ENCODE results near the gene MYO1F.
"Not testable (repeated sequence)": the region's sequence is repeated elsewhere in the genome, so short reads cannot be mapped to it uniquely, and the experiment has no call there.

Gene MYO1F

DNA sequence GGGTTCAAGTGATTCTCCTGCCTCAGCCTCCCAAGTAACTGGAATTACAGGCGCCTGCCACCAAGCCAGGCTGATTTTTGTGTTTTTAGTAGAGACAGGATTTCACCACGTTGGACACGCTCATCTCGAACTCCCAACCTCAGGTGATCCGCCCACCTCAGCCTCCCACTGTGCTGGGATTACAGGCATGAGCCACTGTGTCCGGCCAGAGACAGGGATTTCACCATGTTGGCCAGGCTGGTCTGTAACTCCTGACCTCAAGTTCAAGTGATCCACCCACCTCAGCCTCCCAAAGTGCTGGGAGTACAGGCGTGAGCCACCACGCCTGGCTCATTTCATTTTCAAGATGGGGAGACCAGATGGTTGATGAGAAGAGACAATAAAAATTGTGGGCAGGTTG is 12.4 kb downstream of the MYO1F start:
- not testable (repeated sequence) for H3K27ac Mint-ChIP-seq; DNase-seq; H3K9me3 Mint-ChIP-seq; H3K27me3 Mint-ChIP-seq; ATAC-seq; H3K4me3 Mint-ChIP-seq; H3K36me3 Mint-ChIP-seq (ENCODE audit: low read depth)
- H3K4me1 Mint-ChIP-seq = peaks cover 36% of the 10 kb centered on the region

DNA sequence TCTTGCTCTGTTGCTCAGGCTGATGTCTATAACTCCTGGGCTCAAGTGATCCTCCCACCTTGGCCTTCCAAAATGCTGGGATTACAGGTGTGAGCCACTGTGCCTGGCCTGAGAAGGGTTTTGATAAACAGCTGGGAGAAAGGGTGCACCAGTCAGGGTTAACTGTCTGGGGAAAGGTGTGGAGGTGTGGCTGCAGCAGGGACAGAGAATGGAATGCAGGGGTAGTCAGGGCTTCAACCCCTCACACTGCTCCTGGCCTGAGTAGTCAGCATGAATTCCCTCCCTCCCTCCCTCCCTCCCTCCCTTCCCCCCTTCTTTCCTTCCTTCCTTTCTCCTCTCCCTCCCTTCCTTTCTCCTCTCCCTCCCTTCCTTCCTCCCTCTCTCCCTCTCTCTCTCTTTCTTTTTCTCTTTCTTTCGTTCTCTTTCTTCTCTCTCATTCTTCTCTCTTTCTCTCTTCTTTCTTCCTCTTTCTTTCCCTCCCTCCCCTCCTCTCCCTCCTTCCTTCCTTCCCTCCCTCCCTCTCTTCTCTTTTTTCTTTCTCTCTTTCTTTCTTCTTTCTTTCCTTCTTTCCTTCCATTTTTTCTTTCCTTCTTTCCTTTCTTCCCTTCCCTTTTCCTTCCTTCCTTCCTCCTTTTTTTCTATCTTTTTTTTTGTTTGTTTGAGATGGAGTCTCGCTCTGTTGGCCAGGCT is 16.0 kb downstream of the MYO1F start:
- DNase-seq = no peak
- Mint-ChIP-seq H3K4me1 (peaks cover 24% of the 10 kb centered on the region), H3K36me3 (ENCODE audit: low read depth) (no peaks in the 10 kb centered on the region), H3K9me3 (no peaks in the 10 kb centered on the region), H3K4me3 (no peak overlapping the region), H3K27ac (no peak overlapping the region), H3K27me3 (no peaks in the 10 kb centered on the region)
- ATAC-seq = no peak

GRCh38 chr19:8558325-8558724 is 18.9 kb downstream of the MYO1F start:
- H3K27me3 Mint-ChIP-seq = no peaks in the 10 kb centered on the region
- DNase-seq = no peak
- peaks cover 14% of the 10 kb centered on the region for H3K4me1 Mint-ChIP-seq
- H3K36me3 Mint-ChIP-seq (ENCODE audit: low read depth) = no peaks in the 10 kb centered on the region
- H3K27ac Mint-ChIP-seq = no peak overlapping the region
- no peaks in the 10 kb centered on the region for H3K9me3 Mint-ChIP-seq
- ATAC-seq = no peak
- H3K4me3 Mint-ChIP-seq = no peak overlapping the region

DNA sequence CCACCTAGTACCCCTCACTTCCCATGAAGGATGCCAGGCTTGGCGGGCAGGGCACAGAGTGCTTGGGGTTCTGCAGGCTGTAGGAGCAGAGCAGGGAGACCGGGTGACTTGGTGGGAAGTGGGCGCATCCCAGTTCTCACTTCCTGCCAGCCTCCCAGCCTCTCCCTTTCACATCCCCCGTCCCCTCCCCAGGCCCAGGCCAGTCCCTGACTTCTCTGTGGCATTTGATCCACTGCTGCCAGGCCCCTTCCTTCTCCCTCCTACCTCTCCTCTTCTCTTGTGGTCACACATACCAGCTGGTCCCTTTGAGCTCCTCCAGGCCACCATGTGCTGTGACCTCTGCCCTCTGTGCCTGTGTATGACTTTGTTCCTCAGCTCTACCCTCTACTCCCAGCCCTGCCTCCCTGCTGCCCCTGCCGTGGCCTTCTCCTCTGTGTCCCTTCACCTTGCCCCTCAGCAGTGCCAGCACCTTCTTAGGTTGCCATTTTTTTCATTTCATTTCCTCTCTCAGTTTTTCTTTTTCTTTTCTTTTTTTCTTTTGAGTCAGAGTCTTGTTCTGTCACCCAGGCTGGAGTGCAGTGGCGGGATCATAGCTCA is 19.5 kb downstream of the MYO1F start:
- no peaks in the 10 kb centered on the region for H3K27me3 Mint-ChIP-seq
- DNase-seq (no peak), ATAC-seq (no peak)
- no peaks in the 10 kb centered on the region for H3K9me3 Mint-ChIP-seq
- H3K4me1 Mint-ChIP-seq = peaks cover 12% of the 10 kb centered on the region
- no peak overlapping the region for H3K4me3 Mint-ChIP-seq
- peak overlapping the region; percentile 66 for H3K27ac Mint-ChIP-seq
- peaks cover 4% of the 10 kb centered on the region for H3K36me3 Mint-ChIP-seq (ENCODE audit: low read depth)

GRCh38 chr19:8553729-8554128 is 23.5 kb downstream of the MYO1F start:
- not testable (repeated sequence) for ATAC-seq; H3K9me3 Mint-ChIP-seq; H3K4me3 Mint-ChIP-seq; DNase-seq; H3K27ac Mint-ChIP-seq; H3K27me3 Mint-ChIP-seq; H3K36me3 Mint-ChIP-seq (ENCODE audit: low read depth)
- peaks cover 12% of the 10 kb centered on the region for H3K4me1 Mint-ChIP-seq

- peak; percentile 52 for ATAC-seq
- Mint-ChIP-seq H3K4me1 (peaks cover 4% of the 10 kb centered on the region), H3K9me3 (no peaks in the 10 kb centered on the region), H3K27me3 (no peaks in the 10 kb centered on the region), H3K27ac (no peak overlapping the region), H3K36me3 (ENCODE audit: low read depth) (peaks cover 7% of the 10 kb centered on the region), H3K4me3 (no peak overlapping the region)
- DNase-seq = no peak
Observed at GRCh38 chr19:8552810-8553209, 24.4 kb downstream of the MYO1F start.

DNA sequence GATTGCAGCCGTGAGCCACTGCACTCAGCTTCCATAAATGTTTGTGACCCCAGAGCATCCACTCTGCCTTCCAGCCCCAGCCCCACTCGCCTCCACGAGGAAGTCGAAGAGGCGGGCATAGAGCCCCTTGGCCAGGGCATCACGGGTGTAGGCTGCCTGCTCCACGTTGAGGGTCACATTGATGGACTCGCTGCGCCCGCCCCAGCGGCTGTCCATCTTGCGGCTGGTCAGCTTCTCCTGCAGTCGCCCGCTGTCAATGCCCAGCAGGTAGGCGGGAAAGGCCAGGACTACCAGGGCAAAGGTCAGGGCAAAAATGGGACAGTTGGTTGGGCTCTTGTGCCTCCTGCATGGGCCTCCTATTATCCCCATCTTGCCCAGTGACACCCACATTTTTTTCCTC is 27.2 kb downstream of the MYO1F start:
- Mint-ChIP-seq H3K36me3 (ENCODE audit: low read depth) (peaks cover 7% of the 10 kb centered on the region), H3K4me1 (no peaks in the 10 kb centered on the region), H3K9me3 (no peaks in the 10 kb centered on the region), H3K27me3 (no peaks in the 10 kb centered on the region), H3K27ac (no peak overlapping the region), H3K4me3 (no peak overlapping the region)
- DNase-seq = no peak
- ATAC-seq = no peak

DNA sequence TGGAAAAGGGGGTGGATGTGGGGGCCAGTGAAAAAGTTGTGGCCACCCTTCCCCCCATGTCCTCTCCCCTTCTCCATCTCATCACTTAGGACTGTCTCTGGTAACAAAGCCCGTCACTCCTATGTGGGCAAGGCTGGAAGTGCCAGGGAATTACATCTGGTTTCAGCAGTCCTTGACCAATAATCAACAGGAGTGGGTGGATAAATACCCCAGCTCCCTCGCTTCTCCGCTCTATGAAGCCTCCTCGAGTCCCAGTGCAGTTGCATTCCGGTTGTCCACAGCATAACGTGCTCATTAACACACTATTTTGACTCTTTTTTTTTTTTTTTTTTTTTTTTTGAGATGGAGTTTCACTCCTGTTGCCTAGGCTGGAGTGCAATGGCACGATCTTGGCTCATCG is 31.5 kb downstream of the MYO1F start:
- Mint-ChIP-seq H3K4me3 (no peak overlapping the region), H3K27me3 (no peaks in the 10 kb centered on the region), H3K9me3 (no peaks in the 10 kb centered on the region), H3K27ac (no peak overlapping the region), H3K36me3 (ENCODE audit: low read depth) (no peaks in the 10 kb centered on the region), H3K4me1 (no peaks in the 10 kb centered on the region)
- DNase-seq (no peak), ATAC-seq (no peak)

DNA sequence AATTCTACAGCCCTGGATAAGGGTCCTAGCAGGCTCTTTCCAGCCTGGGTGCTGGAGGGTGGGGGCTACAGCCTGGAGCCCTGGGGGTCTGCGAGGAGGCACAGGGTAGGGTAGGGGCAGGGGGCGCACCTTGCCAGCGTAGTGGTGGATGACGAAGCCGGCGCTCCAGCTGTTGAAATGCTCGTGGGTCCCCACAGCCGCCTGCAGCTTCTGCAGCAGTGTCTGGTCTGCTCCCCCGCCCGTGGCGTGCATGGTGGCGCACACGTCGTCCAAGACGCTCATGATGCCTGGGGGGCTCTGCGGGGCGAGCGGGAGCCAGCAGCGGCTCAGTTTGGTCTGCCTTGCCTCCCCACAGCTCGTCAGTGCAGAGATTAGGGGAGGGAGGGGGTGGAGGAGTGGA is 33.1 kb downstream of the MYO1F start:
- ATAC-seq = no peak
- no peak for DNase-seq
- no peak overlapping the region for H3K4me3 Mint-ChIP-seq
- H3K27ac Mint-ChIP-seq = no peak overlapping the region
- H3K4me1 Mint-ChIP-seq = no peaks in the 10 kb centered on the region
- H3K36me3 Mint-ChIP-seq (ENCODE audit: low read depth) = no peaks in the 10 kb centered on the region
- no peaks in the 10 kb centered on the region for H3K9me3 Mint-ChIP-seq
- H3K27me3 Mint-ChIP-seq = no peaks in the 10 kb centered on the region

- ATAC-seq (no peak), DNase-seq (no peak)
- H3K36me3 Mint-ChIP-seq (ENCODE audit: low read depth) = no peaks in the 10 kb centered on the region
- no peak overlapping the region for H3K27ac Mint-ChIP-seq
- no peaks in the 10 kb centered on the region for H3K4me1 Mint-ChIP-seq
- no peaks in the 10 kb centered on the region for H3K9me3 Mint-ChIP-seq
- no peak overlapping the region for H3K4me3 Mint-ChIP-seq
- H3K27me3 Mint-ChIP-seq = no peaks in the 10 kb centered on the region
Observed at GRCh38 chr19:8539621-8540149, 37.6 kb downstream of the MYO1F start.

DNA sequence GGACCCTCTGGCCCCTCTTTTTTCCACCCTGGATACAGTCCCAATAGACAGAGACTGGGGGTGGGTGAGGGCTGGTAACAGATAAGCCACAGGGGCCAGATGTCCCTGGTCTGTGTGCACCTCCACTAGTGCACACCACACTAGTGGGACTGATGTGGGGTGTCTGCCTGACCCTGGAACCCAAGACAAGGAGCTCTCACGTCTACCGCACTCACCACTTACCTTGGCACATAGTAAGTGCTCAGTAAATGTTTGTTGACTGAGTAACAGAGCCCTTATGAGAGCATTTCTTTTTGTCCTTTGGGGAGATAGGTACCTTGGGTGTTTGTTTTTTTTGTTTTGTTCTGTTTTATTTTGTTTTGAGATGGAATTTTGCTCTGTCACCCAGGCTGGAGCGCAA is 40.1 kb downstream of the MYO1F start:
- no peak for ATAC-seq
- Mint-ChIP-seq H3K4me3 (no peak overlapping the region), H3K4me1 (no peaks in the 10 kb centered on the region), H3K27me3 (no peaks in the 10 kb centered on the region), H3K27ac (no peak overlapping the region), H3K9me3 (no peaks in the 10 kb centered on the region), H3K36me3 (ENCODE audit: low read depth) (no peaks in the 10 kb centered on the region)
- DNase-seq = no peak

- H3K36me3 Mint-ChIP-seq (ENCODE audit: low read depth) = no peaks in the 10 kb centered on the region
- H3K4me1 Mint-ChIP-seq = no peaks in the 10 kb centered on the region
- H3K27me3 Mint-ChIP-seq = no peaks in the 10 kb centered on the region
- H3K9me3 Mint-ChIP-seq = no peaks in the 10 kb centered on the region
- DNase-seq = no peak
- ATAC-seq = no peak
- no peak overlapping the region for H3K27ac Mint-ChIP-seq
- H3K4me3 Mint-ChIP-seq = no peak overlapping the region
Observed at GRCh38 chr19:8536282-8536681, 41.0 kb downstream of the MYO1F start.

DNA sequence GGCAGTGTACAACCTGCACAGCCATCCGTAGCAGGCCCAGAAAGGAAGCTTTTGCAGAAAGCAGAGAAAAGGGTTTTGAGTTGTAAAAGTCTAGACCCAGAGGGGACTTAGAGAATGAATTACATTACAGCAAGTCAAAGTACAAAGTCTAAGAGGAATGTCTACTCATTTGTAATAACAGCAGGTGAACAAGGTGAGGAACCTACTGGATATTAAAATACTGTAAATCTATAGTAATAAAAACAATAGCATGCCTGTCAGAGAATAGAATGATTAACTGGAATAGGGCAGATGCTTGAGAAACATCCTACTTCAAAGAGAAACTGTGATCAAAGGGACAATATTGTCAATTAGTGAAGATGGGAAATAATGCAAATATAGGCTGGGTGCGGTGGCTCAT is 45.0 kb downstream of the MYO1F start:
- no peak overlapping the region for H3K4me3 Mint-ChIP-seq
- no peak for DNase-seq
- H3K4me1 Mint-ChIP-seq = peaks cover 4% of the 10 kb centered on the region
- H3K27ac Mint-ChIP-seq = no peak overlapping the region
- H3K27me3 Mint-ChIP-seq = no peaks in the 10 kb centered on the region
- ATAC-seq = no peak
- H3K36me3 Mint-ChIP-seq (ENCODE audit: low read depth) = peaks cover 15% of the 10 kb centered on the region
- no peaks in the 10 kb centered on the region for H3K9me3 Mint-ChIP-seq

- H3K4me3 Mint-ChIP-seq = no peak overlapping the region
- no peaks in the 10 kb centered on the region for H3K9me3 Mint-ChIP-seq
- peaks cover 4% of the 10 kb centered on the region for H3K4me1 Mint-ChIP-seq
- H3K36me3 Mint-ChIP-seq (ENCODE audit: low read depth) = peaks cover 18% of the 10 kb centered on the region
- no peaks in the 10 kb centered on the region for H3K27me3 Mint-ChIP-seq
- no peak for DNase-seq
- no peak for ATAC-seq
- no peak overlapping the region for H3K27ac Mint-ChIP-seq
Observed at GRCh38 chr19:8531470-8531869, 45.8 kb downstream of the MYO1F start.

DNA sequence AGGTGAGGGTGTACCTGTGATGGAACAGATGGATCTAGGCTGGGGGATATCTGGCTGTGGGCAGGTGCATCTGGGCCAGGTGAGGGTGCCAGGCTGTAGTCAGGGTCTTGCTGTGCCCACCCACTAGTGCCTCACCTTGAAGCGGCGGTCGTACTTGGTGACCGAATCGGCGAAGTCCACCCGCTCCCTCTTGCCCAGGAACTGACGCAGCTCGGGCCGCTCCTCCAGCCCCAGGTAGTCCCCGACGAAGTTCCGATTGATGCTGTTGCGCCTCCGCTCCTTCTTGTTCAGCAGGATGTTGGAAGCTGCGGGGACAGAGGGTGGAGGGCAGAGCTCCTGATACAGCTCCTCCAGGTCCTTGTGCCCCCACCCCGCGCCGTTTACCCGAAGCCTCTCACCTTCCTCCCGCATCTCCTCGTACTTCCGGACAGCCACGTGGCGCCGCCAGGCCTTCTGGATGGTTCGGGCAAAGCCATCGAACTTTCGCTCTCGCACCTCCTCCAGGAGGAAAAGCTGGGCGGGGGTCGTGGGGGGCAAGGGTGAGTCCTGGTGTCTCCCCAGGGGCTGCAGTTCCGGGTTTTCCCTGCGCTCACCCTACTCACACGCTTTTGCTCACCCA is 47.1 kb downstream of the MYO1F start:
- Mint-ChIP-seq H3K36me3 (ENCODE audit: low read depth) (peaks cover 18% of the 10 kb centered on the region), H3K27ac (no peak overlapping the region)

More for the DNA sequence above, 47.1 kb downstream of the MYO1F start:
- Mint-ChIP-seq H3K4me3 (no peak overlapping the region), H3K4me1 (peaks cover 4% of the 10 kb centered on the region), H3K9me3 (no peaks in the 10 kb centered on the region), H3K27me3 (no peaks in the 10 kb centered on the region)
- ATAC-seq (no peak), DNase-seq (no peak)

Data from activated naive CD8-positive, alpha-beta T cell treated with anti-CD3 and anti-CD28 coated beads, Interleukin-2, amount 50 U/mL, for 24 hours (primary cell).